GM20000 (cell line): ENCODE results near the gene CAMTA1.

Source experiments
- DNase-seq: peaks from one replicate; pipeline ENCODE4 v3.0.0; 2012; ENCODE audit warnings: low spot score
- CTCF ChIP-seq: IDR thresholded peaks from 2 replicates; pipeline ENCODE4 v1.5.1; 2012; ENCODE audit warnings: mild to moderate bottlenecking, control low read depth; ENCODE audit errors: extremely low read depth, missing control alignments

The CAMTA1 gene

GRCh38 chr1:7491818-7492173, 706.5 kb downstream of the CAMTA1 start:
- no peak for TF ChIP-seq CTCF
- no peak for DNase-seq

- no peak for TF ChIP-seq CTCF
- DNase-seq, result no peak
Measured at GRCh38 chr1:7493711-7494454, 708.6 kb downstream of the CAMTA1 start.

- no peak for DNase-seq
- TF ChIP-seq CTCF, result no peak
Measured at GRCh38 chr1:7495962-7496361, 710.7 kb downstream of the CAMTA1 start.

GRCh38 chr1:7497107-7497637, 711.9 kb downstream of the CAMTA1 start:
- no peak for DNase-seq
- no peak for TF ChIP-seq CTCF

GRCh38 chr1:7500381-7501083, 715.3 kb downstream of the CAMTA1 start:
- TF ChIP-seq CTCF, result no peak
- DNase-seq, result no peak

GRCh38 chr1:7501084-7501491, 715.8 kb downstream of the CAMTA1 start:
- TF ChIP-seq CTCF, result no peak
- DNase-seq, result no peak

- no peak for DNase-seq
- no peak for TF ChIP-seq CTCF
Measured at GRCh38 chr1:7501723-7502603, 716.7 kb downstream of the CAMTA1 start.
